OCI-LY1 (cell line): ENCODE measurements around the gene YPEL2.

Experiments
- EZH2 ChIP-seq: fragments of 200-600 bp; sonication (generic), shearing (Covaris generic); IDR thresholded peaks from 2 replicates; pipeline ENCODE4 v1.8.0; 2017; ENCODE audit warnings: borderline replicate concordance, mixed run types, mild to moderate bottlenecking, antibody characterized with exemption, low read length, moderate library complexity, mixed read lengths
- TF ChIP-seq, protein P1 (sequence below): fragments of 200-600 bp; sonication (generic), shearing (Covaris generic); IDR thresholded peaks from 2 replicates; pipeline ENCODE4 v1.5.1; 2017; ENCODE audit warnings: mild to moderate bottlenecking, antibody characterized with exemption, low read length, moderate library complexity, mixed read lengths

DNA sequence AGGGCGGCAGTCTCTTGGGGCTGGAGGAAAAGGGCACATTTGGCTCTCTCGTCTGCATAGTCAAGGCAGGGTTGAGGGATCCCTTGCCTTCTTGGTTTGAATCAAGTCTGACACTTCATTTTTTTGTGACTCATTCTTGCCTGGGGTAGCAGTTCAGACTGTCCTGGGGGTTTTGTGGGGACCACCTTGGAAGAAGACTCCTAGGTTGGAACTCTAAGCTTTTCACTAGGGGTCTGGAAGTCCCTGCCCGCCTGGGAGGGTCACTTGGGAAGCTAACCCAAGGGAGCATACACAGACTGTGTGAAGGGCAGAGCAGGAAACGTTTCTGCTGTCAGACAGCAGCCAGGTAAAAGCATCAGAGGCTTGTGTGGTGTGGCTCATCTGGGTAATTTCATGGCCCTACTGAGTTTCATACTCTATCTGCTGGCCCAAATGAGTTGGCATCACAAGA, 11.3 kb downstream of the YPEL2 start:
- TF ChIP-seq, protein P1, sequence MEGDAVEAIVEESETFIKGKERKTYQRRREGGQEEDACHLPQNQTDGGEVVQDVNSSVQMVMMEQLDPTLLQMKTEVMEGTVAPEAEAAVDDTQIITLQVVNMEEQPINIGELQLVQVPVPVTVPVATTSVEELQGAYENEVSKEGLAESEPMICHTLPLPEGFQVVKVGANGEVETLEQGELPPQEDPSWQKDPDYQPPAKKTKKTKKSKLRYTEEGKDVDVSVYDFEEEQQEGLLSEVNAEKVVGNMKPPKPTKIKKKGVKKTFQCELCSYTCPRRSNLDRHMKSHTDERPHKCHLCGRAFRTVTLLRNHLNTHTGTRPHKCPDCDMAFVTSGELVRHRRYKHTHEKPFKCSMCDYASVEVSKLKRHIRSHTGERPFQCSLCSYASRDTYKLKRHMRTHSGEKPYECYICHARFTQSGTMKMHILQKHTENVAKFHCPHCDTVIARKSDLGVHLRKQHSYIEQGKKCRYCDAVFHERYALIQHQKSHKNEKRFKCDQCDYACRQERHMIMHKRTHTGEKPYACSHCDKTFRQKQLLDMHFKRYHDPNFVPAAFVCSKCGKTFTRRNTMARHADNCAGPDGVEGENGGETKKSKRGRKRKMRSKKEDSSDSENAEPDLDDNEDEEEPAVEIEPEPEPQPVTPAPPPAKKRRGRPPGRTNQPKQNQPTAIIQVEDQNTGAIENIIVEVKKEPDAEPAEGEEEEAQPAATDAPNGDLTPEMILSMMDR = no peak
- no peak for TF ChIP-seq EZH2
